Activated CD4-positive, alpha-beta memory T cell treated with anti-CD3 and anti-CD28 coated beads for 36 hours (primary cell): ENCODE results near the gene SLC35B3. TPM values are rescaled to one million over a fixed set of nuclear protein-coding genes. Genes with fewer than 3 reads are reported as not detected.
"Not testable (repeated sequence)": the region's sequence is repeated elsewhere in the genome, so short reads cannot be mapped to it uniquely, and the experiment has no call there.

Source experiments
- CTCF ChIA-PET: fragments of 350-600 bp; sonication (Branson Sonifier 250); formaldehyde crosslinking; loops from one replicate; lab custom pipeline; 2021; ENCODE audit warnings: antibody characterized with exemption, inconsistent platforms; lab: Charles Lee
- POLR2A ChIA-PET: fragments of 350-600 bp; sonication (Branson Sonifier 250); formaldehyde crosslinking; loops from one replicate; lab custom pipeline; 2021; ENCODE audit warnings: antibody characterized with exemption; lab: Charles Lee
- DNase-seq: peaks from one replicate; pipeline ENCODE4 v3.0.0-alpha.2; 2020
- H3K27ac Mint-ChIP-seq: one replicate; pipeline ENCODE4 v1.8.0; 2021; ENCODE audit warnings: mixed read lengths
- H3K27me3 Mint-ChIP-seq: one replicate; pipeline ENCODE4 v1.8.0; 2021; ENCODE audit warnings: mixed read lengths
- H3K36me3 Mint-ChIP-seq: one replicate; pipeline ENCODE4 v1.8.0; 2021; ENCODE audit warnings: mixed read lengths
- H3K4me1 Mint-ChIP-seq: one replicate; pipeline ENCODE4 v1.8.0; 2021; ENCODE audit warnings: low read depth, mixed read lengths
- H3K4me3 Mint-ChIP-seq: one replicate; pipeline ENCODE4 v1.8.0; 2021; ENCODE audit warnings: mild to moderate bottlenecking, mixed read lengths
- H3K9me3 Mint-ChIP-seq: one replicate; pipeline ENCODE4 v1.8.0; 2021; ENCODE audit warnings: mixed read lengths
- intact Hi-C: fragments of 100-400 bp; cut with micrococcal nuclease; formaldehyde crosslinking; loops from one replicate; pipeline ENCODE4 v1.15.1; 2023
- total RNA-seq, 2 experiments: library from RNA; stranded (reverse); gene quantifications; one replicate each; pipeline ENCODE4 v1.2.3, GENCODE V29; 2021

SLC35B3 gene
- total RNA-seq, 2 experiments from 2014 or later: 7.6 to 7.9 TPM

DNA sequence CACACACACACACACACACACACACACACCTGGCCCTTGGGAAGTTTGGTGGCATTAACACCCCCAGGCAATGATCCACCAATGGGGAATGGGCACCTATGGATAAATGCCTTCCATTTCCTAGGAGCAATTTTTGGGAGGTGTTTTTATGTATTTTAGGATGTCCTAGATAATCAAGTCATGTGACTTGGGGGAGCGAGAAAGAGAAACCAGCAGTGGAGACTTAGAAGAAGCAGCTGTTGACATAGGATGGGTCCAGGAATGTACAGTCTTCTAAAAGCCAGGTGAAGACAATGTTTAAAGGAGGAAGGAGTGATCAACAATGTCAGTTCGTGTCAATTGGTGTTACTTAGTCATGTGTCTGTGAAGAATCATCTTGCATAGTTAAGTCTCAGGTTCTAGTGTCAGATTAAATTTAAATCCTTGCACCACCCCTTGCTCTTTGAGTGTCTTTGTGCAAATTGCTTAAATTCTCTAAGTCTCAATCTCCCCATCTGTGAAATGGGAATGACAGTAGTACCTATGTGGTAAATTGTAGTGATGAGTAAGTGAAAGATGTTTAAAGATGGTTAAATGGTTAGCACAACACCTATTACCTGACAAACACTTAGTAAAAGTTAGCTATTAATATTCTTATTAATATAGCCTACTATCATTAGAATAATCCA is 4.4 kb upstream of the SLC35B3 start:
- peaks cover 3% of the 10 kb centered on the region for H3K36me3 Mint-ChIP-seq
- H3K27ac Mint-ChIP-seq: no peak overlapping the region
- H3K9me3 Mint-ChIP-seq: no peaks in the 10 kb centered on the region
- intact Hi-C loops: loop anchor here (10.0 kb wide), 1 partner anchor 845 kb away; the partner anchor contains the start of gene SNRNP48
- H3K4me3 Mint-ChIP-seq: no peak overlapping the region
- CTCF ChIA-PET: interaction anchor here (1.1 kb wide), 1 partner anchor 13 kb away, joined by 4 read pairs; no protein-coding TSS in a partner anchor
- DNase-seq: no peak
- H3K4me1 Mint-ChIP-seq: peaks cover 10% of the 10 kb centered on the region
- no peaks in the 10 kb centered on the region for H3K27me3 Mint-ChIP-seq
- POLR2A ChIA-PET: no interaction called here

DNA sequence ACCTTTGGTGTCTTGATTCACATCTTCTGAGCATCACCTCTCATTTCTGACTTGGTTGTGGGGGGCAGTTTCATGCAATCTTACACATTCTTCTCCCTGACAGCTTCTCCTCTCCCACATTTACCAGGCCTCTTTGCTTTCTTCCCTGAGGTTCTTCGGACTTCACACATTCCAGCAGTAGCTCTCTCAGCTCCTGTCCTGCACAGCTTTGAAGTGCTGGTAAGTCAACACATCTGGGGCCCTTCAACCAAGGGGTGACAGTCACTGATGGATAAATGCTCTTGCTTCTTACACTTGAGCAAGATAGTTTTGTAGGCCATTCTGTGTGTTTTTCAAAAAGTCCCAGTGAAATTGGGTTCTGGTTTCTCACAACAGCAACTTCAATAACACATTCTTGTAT is 2.5 kb upstream of the SLC35B3 start:
- Mint-ChIP-seq H3K4me1 (peaks cover 24% of the 10 kb centered on the region), H3K4me3 (no peak overlapping the region), H3K27ac (no peak overlapping the region), H3K36me3 (peaks cover 3% of the 10 kb centered on the region), H3K27me3 (no peaks in the 10 kb centered on the region), H3K9me3 (no peaks in the 10 kb centered on the region)
- CTCF ChIA-PET: no interaction called here
- no peak for DNase-seq
- POLR2A ChIA-PET: no interaction called here
- intact Hi-C loops: loop anchor here (10.0 kb wide), 1 partner anchor 843 kb away; the partner anchor contains the start of gene SNRNP48

DNA sequence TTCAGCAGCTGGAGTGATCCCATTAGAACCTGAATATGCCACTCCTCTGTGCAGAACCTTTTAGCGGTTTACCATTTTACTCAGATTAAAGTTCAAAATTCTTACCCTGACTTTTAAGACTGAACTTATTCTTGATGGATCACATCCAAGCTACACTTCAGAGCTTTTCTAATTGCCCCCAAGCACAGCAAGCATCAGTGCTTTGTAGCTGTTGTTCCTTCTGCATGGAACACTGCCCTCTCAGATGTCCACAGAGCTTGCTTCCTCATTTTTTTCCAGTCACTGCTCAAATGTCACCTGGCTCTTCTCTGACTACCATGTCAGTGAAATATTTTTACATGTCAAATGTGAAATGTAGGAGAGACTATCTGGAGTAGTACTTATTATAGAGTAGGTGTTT is 1.6 kb upstream of the SLC35B3 start:
- no peaks in the 10 kb centered on the region for H3K9me3 Mint-ChIP-seq
- peaks cover 4% of the 10 kb centered on the region for H3K36me3 Mint-ChIP-seq
- H3K4me3 Mint-ChIP-seq: no peak overlapping the region
- H3K4me1 Mint-ChIP-seq: peaks cover 28% of the 10 kb centered on the region
- no peak for DNase-seq
- ChIA-PET POLR2A (no interaction called here), CTCF (no interaction called here)
- no peaks in the 10 kb centered on the region for H3K27me3 Mint-ChIP-seq
- H3K27ac Mint-ChIP-seq: no peak overlapping the region
- intact Hi-C loops: loop anchor here (10.0 kb wide), 1 partner anchor 842 kb away; the partner anchor contains the start of gene SNRNP48

DNA sequence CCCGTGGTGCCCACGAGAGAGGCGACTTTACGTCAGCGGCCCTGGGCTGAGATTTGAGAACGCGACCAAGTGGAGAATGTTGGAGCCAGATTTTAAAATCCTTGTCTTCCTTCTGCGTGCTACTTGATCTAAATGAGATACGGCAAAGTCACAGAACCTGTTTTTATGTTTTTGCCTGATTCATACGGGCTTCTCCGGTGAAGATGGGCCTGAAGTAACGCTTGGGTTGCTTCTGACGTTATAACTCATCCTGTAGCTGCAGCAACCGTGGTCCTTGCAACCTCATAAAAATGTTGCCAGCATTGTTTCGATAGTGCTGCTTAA is 462 bp upstream of the SLC35B3 start:
- Mint-ChIP-seq H3K27ac (peak overlapping the region; percentile 96), H3K4me3 (peak overlapping the region; percentile 93), H3K9me3 (no peaks in the 10 kb centered on the region), H3K4me1 (peaks cover 28% of the 10 kb centered on the region), H3K36me3 (peaks cover 4% of the 10 kb centered on the region), H3K27me3 (no peaks in the 10 kb centered on the region)
- DNase-seq: no peak
- POLR2A ChIA-PET: no interaction called here
- intact Hi-C loops: loop anchor here (1.0 to 10.0 kb wide), 3 partner anchors 334 to 841 kb away; partner anchors contain the start of genes BLOC1S5, EEF1E1 and SNRNP48
- CTCF ChIA-PET: no interaction called here

DNA sequence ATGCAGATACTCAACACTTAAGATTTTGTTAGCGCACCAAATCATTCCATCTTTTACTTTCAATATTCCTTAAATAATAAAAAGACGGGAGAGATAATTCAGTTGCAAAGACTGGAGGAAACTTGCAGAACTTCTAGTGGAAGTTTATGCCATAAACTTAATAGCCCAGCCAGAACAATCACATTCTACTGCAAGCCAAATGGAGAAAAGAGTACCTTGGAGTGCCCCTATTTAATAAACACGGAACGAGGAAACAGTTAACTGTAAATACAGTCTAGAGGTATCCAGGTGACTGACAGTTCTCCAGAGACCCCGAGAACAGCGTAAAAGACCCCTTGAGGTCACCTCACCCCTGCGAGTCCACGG is 635 bp downstream of the SLC35B3 start:
- H3K36me3 Mint-ChIP-seq: peaks cover 6% of the 10 kb centered on the region
- CTCF ChIA-PET: no interaction called here

DNA sequence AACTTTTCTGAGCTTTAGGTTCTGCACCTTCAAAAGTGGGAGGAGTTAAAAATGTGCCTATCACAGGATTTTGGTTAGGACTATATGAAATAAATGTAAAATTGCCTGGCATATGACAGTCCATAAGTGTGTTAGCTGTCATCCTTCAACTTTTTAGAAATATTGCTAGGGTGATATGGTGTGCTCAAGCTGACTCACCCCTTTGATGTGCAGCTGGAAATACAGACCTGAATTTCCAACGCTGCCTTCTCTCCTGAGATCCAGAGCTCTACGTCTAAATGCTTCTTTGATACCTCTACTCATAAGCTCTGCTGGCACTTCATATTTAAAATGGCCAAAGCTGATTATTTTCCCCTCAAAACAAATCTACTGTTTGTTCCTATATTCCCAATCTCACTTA is 2.7 kb downstream of the SLC35B3 start:
- Mint-ChIP-seq H3K9me3 (no peaks in the 10 kb centered on the region), H3K4me3 (no peak overlapping the region), H3K27me3 (no peaks in the 10 kb centered on the region), H3K36me3 (peaks cover 6% of the 10 kb centered on the region), H3K4me1 (peaks cover 28% of the 10 kb centered on the region), H3K27ac (no peak overlapping the region)
- intact Hi-C loops: loop anchor here (10.0 kb wide), 1 partner anchor 838 kb away; the partner anchor contains the start of gene SNRNP48
- ChIA-PET CTCF (interaction anchor here (0.6 to 1.1 kb wide), 2 partner anchors 8 to 79 kb away, joined by 3 read pairs; no protein-coding TSS in a partner anchor), POLR2A (no interaction called here)
- no peak for DNase-seq

More for the DNA sequence above, 635 bp downstream of the SLC35B3 start:
- Mint-ChIP-seq H3K4me3 (peak overlapping the region; percentile 93), H3K27me3 (no peaks in the 10 kb centered on the region), H3K27ac (peak overlapping the region; percentile 96), H3K4me1 (peaks cover 28% of the 10 kb centered on the region), H3K9me3 (no peaks in the 10 kb centered on the region)
- POLR2A ChIA-PET: no interaction called here
- no peak for DNase-seq
- intact Hi-C loops: loop anchor here (1.0 to 10.0 kb wide), 3 partner anchors 332 to 840 kb away; partner anchors contain the start of genes BLOC1S5, EEF1E1 and SNRNP48

DNA sequence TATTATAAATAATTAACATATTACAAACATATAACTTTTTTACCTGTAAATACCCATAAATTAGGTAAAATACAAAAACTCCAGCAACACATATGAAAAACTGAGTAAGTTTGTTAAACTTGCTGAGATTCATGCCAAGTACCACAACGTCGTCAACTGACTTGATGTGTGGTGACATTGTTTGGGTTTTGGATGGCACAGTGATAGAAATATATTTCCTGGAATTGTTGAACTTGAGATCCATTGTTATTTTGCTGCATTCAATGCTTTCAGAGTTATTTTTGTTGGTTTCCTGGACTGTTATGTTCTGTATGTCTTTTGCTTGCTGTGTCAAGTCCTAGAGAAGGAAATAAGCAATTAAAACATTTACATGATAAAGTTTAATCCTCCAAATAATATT is 5.5 kb downstream of the SLC35B3 start:
- no peak overlapping the region for H3K4me3 Mint-ChIP-seq

DNA sequence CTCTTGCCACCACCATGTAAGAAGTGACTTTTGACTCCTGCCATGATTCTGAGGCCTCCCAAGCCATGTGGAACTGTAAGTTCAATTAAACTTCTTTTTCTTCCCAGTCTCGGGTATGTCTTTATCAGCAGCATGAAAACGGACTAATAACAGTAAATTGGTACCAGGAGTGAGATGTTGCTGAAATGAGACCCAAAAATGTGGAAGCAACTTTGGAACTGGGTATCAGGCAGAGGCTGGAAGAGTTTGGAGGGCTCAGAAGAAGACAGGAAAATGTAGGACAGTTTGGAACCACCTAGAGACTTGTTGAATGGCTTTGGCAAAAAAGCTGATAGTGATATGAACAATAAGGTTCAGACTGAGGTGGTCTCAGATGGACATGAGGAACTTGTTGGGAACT is 8.8 kb downstream of the SLC35B3 start:
- H3K27ac Mint-ChIP-seq, H3K27me3 Mint-ChIP-seq, H3K4me1 Mint-ChIP-seq, H3K9me3 Mint-ChIP-seq, POLR2A ChIA-PET, H3K4me3 Mint-ChIP-seq, DNase-seq, intact Hi-C loops, CTCF ChIA-PET: not testable (repeated sequence)
- peaks cover 28% of the 10 kb centered on the region for H3K36me3 Mint-ChIP-seq

More for the DNA sequence above, 5.5 kb downstream of the SLC35B3 start:
- POLR2A ChIA-PET: no interaction called here
- intact Hi-C loops: loop anchor here (10.0 kb wide), 1 partner anchor 835 kb away; the partner anchor contains the start of gene SNRNP48
- Mint-ChIP-seq H3K27me3 (no peaks in the 10 kb centered on the region), H3K36me3 (peaks cover 19% of the 10 kb centered on the region), H3K4me1 (peaks cover 18% of the 10 kb centered on the region), H3K9me3 (no peaks in the 10 kb centered on the region), H3K27ac (no peak overlapping the region)
- DNase-seq: no peak
- CTCF ChIA-PET: no interaction called here

DNA sequence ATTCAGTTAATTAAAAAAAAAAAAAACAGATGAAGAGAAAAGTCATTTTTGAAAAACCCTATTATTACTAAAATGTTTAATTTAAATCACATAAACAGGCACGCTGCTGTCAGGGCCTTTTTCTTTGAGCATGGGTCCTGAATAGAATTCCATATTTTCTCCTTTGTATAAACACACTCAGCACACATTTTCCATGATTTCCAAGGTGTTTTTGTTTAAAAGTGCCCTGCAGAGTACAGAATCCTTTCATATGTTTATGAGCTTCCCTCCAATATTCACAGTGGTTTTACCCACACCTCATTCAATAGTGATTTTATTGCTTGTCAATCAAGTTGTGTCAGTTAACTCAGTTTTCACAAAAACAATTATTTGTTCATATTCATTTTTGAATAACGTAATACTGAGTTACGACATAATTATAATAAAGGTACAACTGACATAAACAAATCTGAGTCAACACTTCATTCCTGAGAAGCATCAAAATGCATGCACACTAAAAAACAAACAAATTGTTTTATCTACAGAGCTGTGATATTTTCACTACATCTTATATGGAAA is 15.2 kb downstream of the SLC35B3 start:
- Mint-ChIP-seq H3K36me3 (peaks cover 39% of the 10 kb centered on the region), H3K27me3 (no peaks in the 10 kb centered on the region), H3K9me3 (no peaks in the 10 kb centered on the region), H3K27ac (no peak overlapping the region), H3K4me3 (no peak overlapping the region), H3K4me1 (no peaks in the 10 kb centered on the region)
- no peak for DNase-seq
- ChIA-PET POLR2A (no interaction called here), CTCF (no interaction called here)
- intact Hi-C loops: no loop called here

DNA sequence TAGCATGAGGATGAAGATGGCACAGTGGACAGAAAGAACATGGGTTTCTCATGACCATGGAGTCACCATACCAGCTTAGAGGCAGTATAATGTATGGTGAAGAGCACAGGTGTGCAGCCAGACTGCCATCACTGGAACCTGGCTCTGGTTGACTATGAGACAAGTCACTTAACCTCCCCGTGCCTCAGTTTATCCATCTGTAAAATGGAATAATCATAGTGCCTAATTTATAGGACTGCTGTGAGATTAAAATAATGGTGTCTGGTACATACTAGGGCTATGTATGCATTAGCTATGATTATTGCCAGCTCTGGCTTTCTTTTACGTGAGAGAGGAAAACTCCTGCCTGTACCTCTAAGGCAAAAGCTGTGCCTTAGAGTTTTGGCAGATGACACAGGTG is 19.4 kb downstream of the SLC35B3 start:
- Mint-ChIP-seq H3K36me3 (peaks cover 47% of the 10 kb centered on the region), H3K27ac (no peak overlapping the region), H3K4me1 (no peaks in the 10 kb centered on the region), H3K27me3 (no peaks in the 10 kb centered on the region), H3K9me3 (no peaks in the 10 kb centered on the region), H3K4me3 (no peak overlapping the region)
- CTCF ChIA-PET: no interaction called here
- intact Hi-C loops: no loop called here
- POLR2A ChIA-PET: no interaction called here
- DNase-seq: no peak

DNA sequence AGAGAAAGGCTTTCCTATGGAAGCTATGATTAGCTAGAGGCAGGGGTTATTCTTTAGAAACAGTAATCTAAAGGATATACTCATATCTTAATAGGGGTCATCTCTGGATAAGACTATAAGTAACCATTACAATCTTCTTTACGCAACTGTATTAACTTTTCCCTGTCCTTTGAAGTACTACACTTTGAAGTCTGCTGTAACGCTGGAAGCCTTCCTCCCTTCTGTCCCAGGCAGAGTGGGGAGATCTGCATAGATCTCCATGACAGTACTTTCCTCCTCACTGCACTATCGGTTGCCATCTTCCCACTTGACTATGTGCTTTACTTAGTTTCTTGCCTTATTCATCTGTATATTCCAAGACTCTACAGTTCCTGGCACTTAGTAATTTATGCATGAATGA is 20.1 kb downstream of the SLC35B3 start:
- peaks cover 47% of the 10 kb centered on the region for H3K36me3 Mint-ChIP-seq
- H3K4me3 Mint-ChIP-seq: no peak overlapping the region
- CTCF ChIA-PET: no interaction called here
- no peak for DNase-seq
- H3K4me1 Mint-ChIP-seq: no peaks in the 10 kb centered on the region
- H3K9me3 Mint-ChIP-seq: no peaks in the 10 kb centered on the region
- intact Hi-C loops: no loop called here
- H3K27ac Mint-ChIP-seq: no peak overlapping the region
- H3K27me3 Mint-ChIP-seq: no peaks in the 10 kb centered on the region
- POLR2A ChIA-PET: no interaction called here

DNA sequence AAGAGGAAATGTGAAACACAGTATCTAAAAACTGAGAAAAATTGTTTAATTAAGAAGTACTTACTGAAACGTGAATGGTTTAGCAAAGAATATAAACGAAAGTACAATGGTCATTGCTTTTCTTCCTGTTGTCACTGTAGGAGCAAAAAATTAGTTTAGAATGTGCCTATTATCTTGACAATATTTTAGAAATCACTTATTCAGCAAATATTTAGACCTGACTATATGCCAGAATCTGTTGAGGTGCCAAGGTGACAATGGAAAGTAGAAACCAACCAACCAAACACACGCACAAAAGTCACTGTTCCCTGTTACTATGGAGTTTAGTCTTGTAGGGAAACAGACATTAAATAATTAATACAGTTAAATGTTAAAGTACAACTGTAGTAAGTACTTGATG is 20.5 kb downstream of the SLC35B3 start:
- DNase-seq: no peak
- POLR2A ChIA-PET: no interaction called here
- Mint-ChIP-seq H3K27ac (no peak overlapping the region), H3K27me3 (no peaks in the 10 kb centered on the region), H3K36me3 (peaks cover 48% of the 10 kb centered on the region), H3K4me3 (no peak overlapping the region), H3K9me3 (no peaks in the 10 kb centered on the region), H3K4me1 (no peaks in the 10 kb centered on the region)
- CTCF ChIA-PET: no interaction called here
- intact Hi-C loops: no loop called here
